AG09319 (cell line): ENCODE data around the gene ZMYM3.
A peak's percentile ranks its signal among the peaks of the same experiment; 100 is the strongest.
"Not testable (repeated sequence)": the region's sequence is repeated elsewhere in the genome, so short reads cannot be mapped to it uniquely, and the experiment has no call there.

Source experiments
- DNase-seq: peaks from one replicate; pipeline ENCODE4 v3.0.0-alpha.2; 2010; ENCODE audit warnings: low read depth; ENCODE audit errors: extremely low read depth
- CTCF ChIP-seq: IDR thresholded peaks from 2 replicates; pipeline ENCODE4 v1.5.1; 2011; ENCODE audit warnings: low read depth, mild to moderate bottlenecking, inconsistent platforms, low read length, moderate library complexity

The ZMYM3 gene

GRCh38 chrX:71292669-71293365, 38.9 kb upstream of the ZMYM3 start:
- no peak for DNase-seq
- no peak for TF ChIP-seq CTCF

GRCh38 chrX:71291381-71291780, 37.4 kb upstream of the ZMYM3 start:
- DNase-seq, result no peak
- TF ChIP-seq CTCF, result no peak

- no peak for TF ChIP-seq CTCF
- no peak for DNase-seq
Measured at GRCh38 chrX:71285929-71286328, 32.0 kb upstream of the ZMYM3 start.

GRCh38 chrX:71283403-71284143, 29.6 kb upstream of the ZMYM3 start, which contains the start of gene NONO:
Gene NONO, plus strand, starts transcription at chrX:71283635. Its CDS starts 7,003 bp downstream, at chrX:71290638.
- TF ChIP-seq CTCF, result peak; percentile 17
- DNase-seq, result peak; percentile 96

- DNase-seq, result no peak
- no peak for TF ChIP-seq CTCF
Measured at GRCh38 chrX:71282514-71283402, 28.8 kb upstream of the ZMYM3 start.

- DNase-seq, result not testable (repeated sequence)
Measured at GRCh38 chrX:71281300-71281699, 27.4 kb upstream of the ZMYM3 start.

- DNase-seq, result not testable (repeated sequence)
Measured at GRCh38 chrX:71272313-71272712, 18.4 kb upstream of the ZMYM3 start.
